HG02970 (cell line): ENCODE results near the gene NDFIP1.
"Not testable (repeated sequence)": the region's sequence is repeated elsewhere in the genome, so short reads cannot be mapped to it uniquely, and the experiment has no call there.

Experiments used
- ATAC-seq: cut with Tn5 transposase; IDR thresholded peaks from one replicate; pipeline ENCODE4 v1.9.1; 2021; ENCODE audit warnings: mild to moderate bottlenecking, moderate library complexity, moderate number of reproducible peaks; ENCODE audit not compliant: unreplicated experiment, low FRiP score

The NDFIP1 gene

GRCh38 chr5:142182840-142183239 is 74.3 kb downstream of the NDFIP1 start:
- no peak for ATAC-seq

- no peak for ATAC-seq
Measured at GRCh38 chr5:142183561-142183960, 75.0 kb downstream of the NDFIP1 start.

DNA sequence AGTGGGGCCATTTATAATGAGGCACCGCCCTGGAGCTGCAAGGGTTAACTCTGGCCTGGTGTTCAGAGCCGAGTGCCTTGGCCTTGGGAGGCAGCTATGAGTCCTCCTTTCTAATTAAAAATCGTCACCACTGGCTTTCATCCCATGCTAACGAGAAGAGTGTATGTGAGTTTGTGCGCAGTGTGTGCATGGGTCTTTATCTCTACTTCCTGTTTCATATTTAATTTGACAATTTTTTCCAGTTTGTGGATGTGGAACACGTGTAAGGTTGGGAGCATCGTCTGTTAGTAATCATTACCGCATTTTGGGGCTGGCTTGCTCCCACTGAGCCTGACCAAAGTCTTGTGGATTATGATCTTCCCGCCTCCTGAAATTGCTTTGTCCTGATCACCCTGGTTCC is 76.4 kb downstream of the NDFIP1 start:
- ATAC-seq, result no peak

- ATAC-seq, result no peak
Measured at GRCh38 chr5:142186514-142186856, 77.9 kb downstream of the NDFIP1 start.

DNA sequence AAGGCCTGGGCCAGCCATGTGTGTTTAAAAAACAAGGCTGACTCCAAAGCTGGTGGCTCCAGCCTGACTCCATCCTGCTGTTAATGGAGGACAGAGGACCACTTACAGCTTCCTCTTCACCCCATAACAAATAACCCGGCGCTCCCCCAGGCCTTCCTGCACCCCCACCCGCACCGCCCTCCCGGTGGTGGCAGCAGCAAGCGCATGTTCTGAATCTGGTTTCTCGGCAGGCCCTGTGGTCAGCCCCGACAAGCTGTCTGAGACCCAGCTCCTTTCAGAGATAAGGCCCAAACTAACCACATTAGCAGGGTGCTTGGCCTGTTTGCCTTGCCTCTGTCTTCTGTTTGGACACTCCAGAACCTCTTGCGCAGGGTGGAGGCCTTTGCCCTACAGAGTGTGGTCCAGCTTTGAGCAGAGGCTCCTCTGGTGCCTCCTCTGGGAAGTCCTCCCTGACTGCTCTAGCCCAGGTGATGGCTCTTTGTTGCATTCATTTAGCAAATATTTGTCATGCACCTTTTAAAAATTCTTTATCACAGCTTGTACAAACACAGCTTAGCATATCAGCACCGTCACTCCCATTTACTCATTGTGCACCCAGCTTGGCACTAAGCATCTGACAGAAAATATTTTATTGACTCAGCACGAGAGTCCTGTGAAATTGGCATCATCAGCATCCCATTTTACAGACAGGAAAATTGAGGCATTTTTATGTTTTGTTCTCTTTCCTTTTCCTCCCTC is 78.4 kb downstream of the NDFIP1 start:
- ATAC-seq, result no peak

GRCh38 chr5:142188691-142189090 is 80.1 kb downstream of the NDFIP1 start:
- not testable (repeated sequence) for ATAC-seq

- no peak for ATAC-seq
Measured at GRCh38 chr5:142189813-142190212, 81.2 kb downstream of the NDFIP1 start.

DNA sequence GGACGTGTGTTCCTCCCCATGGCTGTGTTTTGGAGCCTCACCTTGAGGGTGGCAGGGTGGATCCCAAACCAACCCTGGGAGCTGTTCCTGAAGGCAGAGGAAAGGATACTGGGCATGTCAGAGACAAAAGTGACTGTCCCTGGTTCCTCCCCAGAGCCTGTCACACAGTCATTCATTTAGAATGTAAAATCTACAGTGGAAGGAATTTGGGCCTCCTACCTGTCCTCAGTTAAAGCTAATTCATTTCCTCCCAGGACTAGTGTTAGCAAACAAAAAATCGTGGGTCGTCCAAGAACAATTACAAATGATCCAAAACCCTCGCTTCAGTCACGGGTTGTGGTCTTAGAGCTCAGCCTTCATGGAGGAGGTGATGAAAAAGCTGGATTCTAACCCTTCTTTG is 83.2 kb downstream of the NDFIP1 start:
- no peak for ATAC-seq

DNA sequence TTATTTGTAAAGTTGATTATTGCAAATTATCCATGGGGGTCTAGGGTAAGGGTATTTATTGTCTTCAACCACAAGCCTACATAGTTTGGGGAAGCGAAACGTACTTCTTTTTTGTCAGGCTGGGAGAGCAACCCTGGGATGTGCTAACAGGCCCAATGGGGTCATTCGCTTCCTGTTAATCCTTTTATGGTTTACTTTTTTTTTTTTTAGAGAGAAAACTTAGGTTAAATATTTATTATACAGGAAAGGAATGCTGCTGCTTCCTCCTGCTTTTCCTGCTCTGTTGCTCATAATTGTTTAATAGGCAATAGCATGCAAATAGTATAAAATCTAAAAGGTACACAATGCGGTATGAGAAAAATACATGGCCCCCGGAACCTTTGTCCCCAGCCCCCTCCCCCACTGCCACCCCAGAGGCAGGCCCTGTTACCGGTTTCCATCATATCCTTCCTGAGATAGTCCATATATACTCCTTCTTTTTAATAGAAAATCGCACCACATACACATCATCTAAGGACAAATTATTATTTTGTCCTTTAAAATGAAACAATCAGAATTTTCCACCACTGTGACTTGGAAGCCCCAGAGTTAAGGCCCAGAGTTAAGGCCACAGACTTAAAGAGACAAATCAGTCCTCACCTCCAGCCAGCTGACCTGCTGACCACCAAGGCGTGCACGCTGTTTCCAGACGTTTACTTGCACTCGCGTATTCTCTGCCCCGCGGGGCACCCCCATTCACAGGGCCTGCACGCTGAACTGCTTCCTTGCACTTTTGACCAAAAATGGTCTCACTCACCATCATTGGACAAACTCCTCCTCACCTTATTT is 83.9 kb downstream of the NDFIP1 start:
- ATAC-seq, result no peak

DNA sequence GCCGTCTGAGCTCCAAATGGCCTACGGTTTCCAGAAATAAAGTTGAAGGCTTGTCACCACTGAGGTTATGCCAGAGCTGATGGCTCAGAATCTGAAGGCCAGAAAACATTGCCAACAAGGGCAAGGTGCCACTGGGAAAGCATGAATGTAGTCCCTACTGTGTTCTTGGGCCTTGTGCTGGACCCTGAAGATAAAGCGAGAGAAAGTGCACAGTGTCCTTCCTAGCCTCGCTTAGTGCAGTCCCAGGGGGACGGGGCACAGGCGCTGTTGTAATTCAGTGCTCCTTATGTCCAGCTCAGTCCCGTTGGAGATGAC is 84.5 kb downstream of the NDFIP1 start:
- ATAC-seq, result no peak

DNA sequence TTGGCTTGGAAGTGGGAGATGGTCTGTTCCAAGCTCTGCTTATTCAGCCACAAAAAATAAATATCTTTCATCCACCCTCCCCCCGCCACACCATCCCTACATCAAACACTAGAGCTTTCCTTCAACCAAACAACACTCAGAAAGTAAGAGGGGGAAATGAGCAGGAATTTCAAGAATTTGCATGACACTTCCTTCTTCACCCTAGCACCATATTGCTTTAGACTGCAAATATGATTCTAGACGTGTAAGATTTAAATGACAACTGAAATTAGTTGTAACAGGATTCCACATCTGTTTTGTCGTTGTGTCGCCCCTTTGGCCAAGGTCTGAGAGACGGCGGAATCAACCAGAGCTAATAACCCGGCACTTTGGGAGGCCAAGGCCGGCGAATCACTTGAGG is 88.5 kb downstream of the NDFIP1 start:
- ATAC-seq, result no peak

- no peak for ATAC-seq
Measured at GRCh38 chr5:142197781-142198180, 89.2 kb downstream of the NDFIP1 start.

- no peak for ATAC-seq
Measured at GRCh38 chr5:142199388-142199787, 90.8 kb downstream of the NDFIP1 start.

- no peak for ATAC-seq
Measured at GRCh38 chr5:142200387-142200786, 91.8 kb downstream of the NDFIP1 start.

- ATAC-seq, result no peak
Measured at GRCh38 chr5:142201471-142201887, 92.9 kb downstream of the NDFIP1 start.

DNA sequence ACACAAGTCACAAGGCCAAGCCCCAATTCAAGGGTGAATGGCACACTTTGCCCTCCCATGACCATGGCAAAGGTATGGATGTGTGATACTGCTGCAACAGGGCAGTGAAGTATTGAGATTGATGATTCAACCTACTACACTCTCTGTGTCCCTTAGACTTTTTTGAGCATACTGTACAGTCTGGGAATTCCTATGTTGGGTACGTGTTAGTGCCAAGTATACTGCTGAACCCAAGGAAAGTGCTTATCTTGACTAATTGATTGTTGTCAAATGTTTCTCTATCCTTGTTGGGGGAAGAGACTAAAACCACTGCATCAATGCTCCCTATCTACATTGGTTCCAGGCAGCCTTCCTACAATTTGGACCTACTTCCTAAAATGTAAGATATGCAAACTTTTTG is 93.7 kb downstream of the NDFIP1 start:
- ATAC-seq, result no peak
